Bronchial epithelial cell (primary cell): ENCODE data around the gene OPCML. TPM values are rescaled to one million over a fixed set of nuclear protein-coding genes. Genes with fewer than 3 reads are reported as not detected.

ENCODE experiments used
- DNase-seq: peaks from one replicate; pipeline ENCODE4 v3.0.0-alpha.2; 2010; ENCODE audit warnings: low read depth
- FAIRE-seq: peaks from 2 replicates; lab custom pipeline; 2011; peaks lifted over from hg19 to GRCh38; lab: Jason Lieb, UNC
- H3K27me3 ChIP-seq: 2 replicates; pipeline ENCODE4 v1.5.1; 2011; ENCODE audit warnings: low read length; ENCODE audit not compliant: control insufficient read depth, insufficient read depth
- H3K36me3 ChIP-seq: 2 replicates; pipeline ENCODE4 v1.5.1; 2011; ENCODE audit warnings: low read length; ENCODE audit not compliant: control insufficient read depth, insufficient read depth
- H3K4me3 ChIP-seq: 2 replicates; pipeline ENCODE4 v1.5.1; 2011; ENCODE audit warnings: mild to moderate bottlenecking, low read depth, low read length, control low read depth
- CTCF ChIP-seq: IDR thresholded peaks from 2 replicates; pipeline ENCODE4 v1.5.1; 2011; ENCODE audit warnings: mild to moderate bottlenecking, moderate library complexity, low read length, control low read depth, inconsistent platforms; ENCODE audit not compliant: insufficient read depth, severe bottlenecking
- total RNA-seq: library from RNA; depleted of rRNA; stranded (reverse); fragments of >200 nt; gene quantifications from 2 replicates; pipeline ENCODE4 v1.2.1, GENCODE V29; 2014

Gene OPCML
- total RNA-seq, 1 donor from 2014 or later = not detected

- TF ChIP-seq CTCF = no peak
- Histone ChIP-seq H3K4me3 (no peak overlapping the region), H3K36me3 (no peaks in the 10 kb centered on the region), H3K27me3 (no peaks in the 10 kb centered on the region)
- FAIRE-seq (no peak), DNase-seq (no peak)
Measured at GRCh38 chr11:133023232-133023631, 509.1 kb downstream of the OPCML start.

GRCh38 chr11:133021553-133021952 lies 510.7 kb downstream of the OPCML start:
- H3K36me3 ChIP-seq = no peaks in the 10 kb centered on the region
- FAIRE-seq (no peak), DNase-seq (no peak)
- TF ChIP-seq CTCF = no peak
- no peak overlapping the region for H3K4me3 ChIP-seq
- no peaks in the 10 kb centered on the region for H3K27me3 ChIP-seq

GRCh38 chr11:133020372-133020714 lies 512.0 kb downstream of the OPCML start:
- Histone ChIP-seq H3K4me3 (no peak overlapping the region), H3K36me3 (no peaks in the 10 kb centered on the region), H3K27me3 (no peaks in the 10 kb centered on the region)
- TF ChIP-seq CTCF = no peak
- FAIRE-seq (no peak), DNase-seq (no peak)

- H3K36me3 ChIP-seq = no peaks in the 10 kb centered on the region
- H3K27me3 ChIP-seq = no peaks in the 10 kb centered on the region
- DNase-seq (no peak), FAIRE-seq (no peak)
- no peak overlapping the region for H3K4me3 ChIP-seq
- TF ChIP-seq CTCF = no peak
Measured at GRCh38 chr11:133019545-133020371, 512.5 kb downstream of the OPCML start.

GRCh38 chr11:133015457-133015856 lies 516.8 kb downstream of the OPCML start:
- no peaks in the 10 kb centered on the region for H3K36me3 ChIP-seq
- TF ChIP-seq CTCF = no peak
- no peaks in the 10 kb centered on the region for H3K27me3 ChIP-seq
- no peak overlapping the region for H3K4me3 ChIP-seq
- DNase-seq (no peak), FAIRE-seq (no peak)

- Histone ChIP-seq H3K27me3 (no peaks in the 10 kb centered on the region), H3K4me3 (no peak overlapping the region), H3K36me3 (no peaks in the 10 kb centered on the region)
- no peak for TF ChIP-seq CTCF
- FAIRE-seq (no peak), DNase-seq (no peak)
Measured at GRCh38 chr11:133014337-133014736, 518.0 kb downstream of the OPCML start.
